RKO (cell line): ENCODE results near the gene IGF1R.

ENCODE experiments used
- DNase-seq: peaks from one replicate; pipeline ENCODE4 v3.0.0-alpha.2; 2016; ENCODE audit warnings: low spot score

IGF1R gene

GRCh38 chr15:98943601-98944151 is 295.3 kb downstream of the IGF1R start:
- DNase-seq = no peak

DNA sequence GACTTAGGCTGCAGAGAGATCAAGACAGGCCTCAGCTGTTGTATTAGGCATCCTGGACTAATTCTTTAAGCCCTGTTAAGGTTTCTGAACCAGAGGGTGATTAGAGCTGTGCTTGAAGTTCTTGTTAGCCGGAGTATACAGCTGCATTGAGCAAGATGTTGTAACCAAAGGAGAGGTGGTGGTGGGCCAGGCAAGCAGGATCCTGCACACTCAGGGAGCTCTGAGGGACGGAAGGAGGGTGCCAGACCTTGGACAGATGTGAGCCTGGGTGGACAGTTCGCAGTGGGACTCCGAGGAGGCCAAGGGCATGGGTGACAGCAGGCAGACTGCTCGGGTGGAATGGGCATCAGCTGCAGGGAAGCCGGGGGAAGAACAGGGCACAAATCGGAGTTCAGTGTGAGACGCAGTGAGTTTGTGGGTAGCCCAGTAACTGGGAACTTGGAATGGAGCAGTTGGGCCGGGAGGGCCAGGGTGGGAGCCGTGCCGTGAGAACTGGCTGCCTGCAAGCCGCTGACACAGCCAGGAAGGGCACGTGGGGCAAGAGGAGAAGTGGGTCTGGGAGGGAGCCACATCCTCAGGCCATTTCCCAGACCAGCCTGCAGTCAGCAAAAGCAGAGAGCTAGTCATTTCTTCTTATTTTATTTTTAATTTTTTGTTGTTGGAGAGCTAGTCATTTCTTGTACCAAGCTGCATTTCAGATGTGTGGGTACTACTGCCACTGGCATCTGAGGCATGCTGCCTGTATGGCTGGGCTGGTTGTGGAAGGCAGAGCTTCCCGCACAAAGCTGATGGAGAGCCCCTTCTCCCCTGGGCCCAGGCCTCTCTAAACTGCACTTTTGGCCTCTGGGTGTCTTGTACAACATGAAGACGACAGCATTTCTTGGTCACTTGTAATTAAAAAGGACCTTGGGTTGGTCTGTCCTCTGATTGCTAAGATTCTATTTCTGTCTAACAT is 298.2 kb downstream of the IGF1R start:
- DNase-seq = no peak

- DNase-seq = no peak
Observed at GRCh38 chr15:98948456-98948855, 300.1 kb downstream of the IGF1R start.

- DNase-seq = no peak
Observed at GRCh38 chr15:98948941-98949340, 300.6 kb downstream of the IGF1R start.

- DNase-seq = no peak
Observed at GRCh38 chr15:98949624-98950023, 301.3 kb downstream of the IGF1R start.

DNA sequence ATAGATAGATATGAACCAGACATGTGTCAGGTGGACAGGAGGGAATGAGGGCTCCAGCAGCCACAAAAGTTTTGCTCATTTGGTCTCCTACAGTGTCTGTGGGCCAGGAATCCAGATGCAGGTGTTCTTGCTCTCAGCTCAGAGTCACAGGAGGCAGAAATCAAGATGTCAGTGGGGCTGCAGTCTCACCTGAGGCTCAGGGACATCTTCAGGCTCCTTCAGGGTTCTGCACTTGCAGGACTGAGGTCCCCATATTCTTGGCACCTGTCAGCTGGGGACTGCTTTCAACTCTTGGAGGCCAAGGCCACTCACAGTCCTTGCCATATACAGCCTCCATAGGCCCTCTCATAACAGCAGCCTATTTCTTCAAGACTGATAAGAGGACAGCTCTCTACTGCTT is 301.9 kb downstream of the IGF1R start:
- DNase-seq = no peak

GRCh38 chr15:98951004-98951403 is 302.7 kb downstream of the IGF1R start:
- no peak for DNase-seq

- DNase-seq = no peak
Observed at GRCh38 chr15:98951493-98952320, 303.4 kb downstream of the IGF1R start.

DNA sequence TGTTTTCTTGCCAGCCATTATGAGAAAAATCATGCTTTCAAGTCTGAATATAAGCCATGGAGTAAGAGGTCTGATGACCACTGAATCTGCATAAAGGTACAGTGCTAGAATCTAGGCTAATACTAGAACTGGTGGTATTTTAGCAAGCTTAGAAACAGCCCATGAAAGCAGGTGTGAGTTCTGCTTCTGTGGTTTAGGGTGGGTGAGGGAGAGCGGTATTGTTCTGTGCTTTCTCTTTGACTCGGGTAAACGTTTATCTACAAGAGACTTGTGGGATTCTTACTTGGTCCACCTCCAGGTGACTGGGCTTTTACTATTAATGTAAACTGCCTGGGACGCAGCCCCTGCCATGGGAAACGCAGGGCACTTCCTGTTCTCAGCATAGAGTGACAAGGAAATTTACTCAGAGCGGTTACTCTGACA is 304.1 kb downstream of the IGF1R start:
- no peak for DNase-seq

DNA sequence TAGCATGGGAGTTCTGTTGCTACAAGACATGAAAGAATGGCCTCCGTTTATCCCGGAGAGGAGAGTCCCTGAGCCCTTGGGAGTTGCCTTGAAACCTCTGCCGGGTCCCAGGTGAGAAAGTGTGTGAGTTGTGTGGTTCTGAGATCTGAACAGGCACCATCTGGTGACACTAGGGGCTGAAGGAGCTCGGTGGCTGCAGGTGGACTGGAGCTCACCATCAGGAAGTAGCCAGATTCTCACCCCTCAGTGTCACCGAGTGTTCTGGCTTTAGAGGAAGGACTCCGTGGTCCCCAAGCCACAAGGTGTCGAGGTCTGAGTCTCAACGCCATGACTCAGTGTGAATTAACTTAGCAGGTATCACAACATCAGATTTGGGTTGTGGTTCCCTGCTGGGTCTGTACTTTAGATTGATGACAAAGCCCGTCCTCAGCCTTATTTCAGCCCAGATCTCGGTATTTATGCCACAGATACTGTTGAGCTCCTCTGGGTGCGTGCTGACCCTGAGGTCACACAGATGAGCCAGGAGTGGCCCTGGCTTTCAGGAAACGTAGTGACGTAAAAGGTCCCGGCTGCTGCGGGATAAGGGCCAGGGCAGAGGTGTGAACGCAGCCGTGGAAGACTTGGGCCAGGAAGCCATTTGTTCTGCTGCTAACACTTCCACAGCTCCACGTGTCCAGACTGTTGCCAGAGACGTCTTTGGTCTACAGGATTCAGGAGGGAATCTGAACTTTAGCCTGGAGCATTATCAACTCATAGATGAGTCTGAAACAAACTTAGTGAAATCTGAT is 304.9 kb downstream of the IGF1R start:
- no peak for DNase-seq

- DNase-seq = no peak
Observed at GRCh38 chr15:98953968-98954367, 305.6 kb downstream of the IGF1R start.

DNA sequence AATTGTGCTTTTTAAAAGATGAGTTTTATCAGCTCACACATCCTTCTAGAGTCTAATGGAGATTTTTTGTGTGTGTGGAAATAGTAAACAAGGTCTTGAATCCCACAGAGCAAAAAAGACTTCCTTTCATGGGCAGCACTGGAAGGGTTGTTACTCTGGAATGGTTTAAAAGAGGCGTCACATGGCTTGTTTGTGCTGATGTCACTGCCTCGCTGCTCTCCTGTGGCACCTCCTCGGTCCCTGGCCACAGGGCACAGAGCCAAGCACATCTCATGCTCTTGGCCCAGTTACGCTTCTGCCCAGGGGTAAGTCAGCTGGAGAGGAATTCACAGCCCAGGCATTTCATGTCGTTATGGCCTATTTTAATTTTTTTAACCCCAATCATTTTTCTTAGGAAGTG is 306.1 kb downstream of the IGF1R start:
- DNase-seq = no peak

DNA sequence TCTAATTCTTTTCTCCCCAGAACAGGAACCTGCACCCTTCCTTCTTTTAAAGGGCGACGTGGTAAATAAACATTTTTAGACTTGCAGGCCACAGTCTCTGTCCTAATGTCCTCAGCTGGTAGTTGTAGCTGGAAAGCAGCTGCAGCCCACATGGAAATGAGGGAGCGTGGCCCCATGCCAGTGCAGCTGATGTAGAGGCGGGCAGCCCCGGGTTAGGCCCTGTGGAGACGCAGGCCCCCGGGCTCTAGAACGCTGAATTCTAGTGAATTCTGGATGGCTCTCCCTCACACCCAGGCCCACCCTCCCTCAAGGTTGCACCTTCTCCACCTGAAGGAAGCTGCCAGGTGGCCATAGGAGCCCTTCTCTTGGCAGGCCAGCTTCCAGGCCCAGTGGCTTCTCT is 307.0 kb downstream of the IGF1R start:
- no peak for DNase-seq

GRCh38 chr15:98955961-98956723 is 307.8 kb downstream of the IGF1R start:
- DNase-seq = no peak

GRCh38 chr15:98956796-98957553 is 308.6 kb downstream of the IGF1R start:
- no peak for DNase-seq

GRCh38 chr15:98957655-98958054 is 309.3 kb downstream of the IGF1R start:
- no peak for DNase-seq

GRCh38 chr15:98958076-98958475 is 309.7 kb downstream of the IGF1R start:
- DNase-seq = no peak

- DNase-seq = no peak
Observed at GRCh38 chr15:98958918-98959639, 310.7 kb downstream of the IGF1R start.

GRCh38 chr15:98959640-98960007 is 311.3 kb downstream of the IGF1R start:
- DNase-seq = no peak

DNA sequence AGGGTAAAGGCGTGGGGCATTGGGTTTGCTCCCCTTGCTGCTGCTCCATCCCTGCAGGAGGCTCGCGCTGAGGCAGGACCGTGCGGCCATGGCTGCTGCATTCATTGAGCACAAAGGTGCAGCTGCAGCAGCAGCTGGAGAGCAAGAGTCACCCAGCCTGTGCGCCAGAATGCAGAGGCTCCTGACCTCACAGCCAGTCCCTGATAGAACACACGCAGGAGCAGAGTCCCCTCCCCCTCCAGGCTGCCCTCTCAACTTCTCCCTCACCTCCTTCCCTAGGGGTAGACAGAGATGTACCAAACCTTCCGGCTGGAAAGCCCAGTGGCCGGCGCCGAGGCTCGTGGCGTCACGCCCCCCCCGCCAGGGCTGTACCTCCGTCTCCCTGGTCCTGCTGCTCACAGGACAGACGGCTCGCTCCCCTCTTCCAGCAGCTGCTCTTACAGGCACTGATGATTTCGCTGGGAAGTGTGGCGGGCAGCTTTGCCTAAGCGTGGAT is 312.3 kb downstream of the IGF1R start:
- no peak for DNase-seq
